G401.6 (cell line): ENCODE data around the gene EML6.

Experiments
- FAIRE-seq: peaks from 2 replicates; lab custom pipeline; 2012; peaks lifted over from hg19 to GRCh38; lab: Jason Lieb, UNC

The EML6 gene

DNA sequence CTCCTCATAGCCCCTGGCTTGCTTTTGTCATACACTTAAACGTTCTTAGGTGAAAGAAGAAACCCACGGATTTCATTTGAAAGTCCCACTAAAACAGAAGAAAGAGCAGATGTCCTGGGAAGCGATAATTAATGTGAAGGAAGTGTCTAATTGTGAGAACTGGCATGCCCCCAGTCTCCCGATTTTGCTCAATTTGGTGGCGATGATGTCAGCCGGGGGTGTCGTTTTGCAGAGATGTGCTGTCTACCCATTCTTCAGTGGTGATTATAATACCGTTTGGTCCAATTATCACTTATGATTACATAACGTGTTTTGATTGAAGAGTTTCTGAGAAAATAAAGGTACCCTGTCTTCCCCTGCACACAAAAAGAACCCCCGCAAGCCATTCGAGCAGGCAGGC is 223.7 kb downstream of the EML6 start:
- no peak for FAIRE-seq

DNA sequence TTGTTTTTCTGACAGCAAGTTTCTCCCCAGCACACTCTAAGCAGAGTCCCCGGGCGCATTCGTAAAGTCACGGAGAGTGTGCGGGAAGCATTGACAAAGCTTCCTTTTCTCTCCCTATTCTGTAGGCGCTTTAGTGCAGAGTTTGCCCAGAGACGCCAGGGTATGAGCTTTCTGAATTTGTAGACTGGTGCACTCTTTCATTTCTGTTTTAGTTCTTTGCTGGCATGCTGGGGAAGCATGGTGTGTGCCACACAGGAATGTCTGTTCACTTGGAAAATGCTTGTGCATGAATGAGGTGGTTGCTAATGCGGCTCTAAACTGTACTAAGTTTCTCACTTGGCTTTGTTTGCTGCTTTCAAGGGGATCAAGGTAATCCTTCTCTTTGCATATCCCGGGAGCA is 224.2 kb downstream of the EML6 start:
- FAIRE-seq, result no peak

DNA sequence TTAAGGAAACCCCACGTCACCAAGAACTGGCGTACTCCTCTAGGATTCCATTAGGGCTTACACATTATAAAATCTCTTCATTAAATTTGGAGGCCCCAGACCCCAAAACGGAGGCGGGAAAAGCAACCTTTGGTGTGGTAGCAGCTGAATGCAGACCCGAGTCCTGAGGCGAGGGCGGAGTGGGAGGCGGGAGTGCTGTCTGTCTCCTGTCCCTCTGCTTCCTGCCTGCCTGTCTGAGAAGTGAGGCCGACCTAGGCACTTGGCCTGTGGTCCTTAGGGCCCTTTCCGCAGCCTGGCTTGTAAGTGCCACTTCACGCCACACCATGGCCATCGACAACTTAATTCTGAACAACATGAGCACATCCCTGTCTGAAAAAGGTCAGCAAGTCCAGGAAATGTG is 224.7 kb downstream of the EML6 start:
- FAIRE-seq, result no peak

DNA sequence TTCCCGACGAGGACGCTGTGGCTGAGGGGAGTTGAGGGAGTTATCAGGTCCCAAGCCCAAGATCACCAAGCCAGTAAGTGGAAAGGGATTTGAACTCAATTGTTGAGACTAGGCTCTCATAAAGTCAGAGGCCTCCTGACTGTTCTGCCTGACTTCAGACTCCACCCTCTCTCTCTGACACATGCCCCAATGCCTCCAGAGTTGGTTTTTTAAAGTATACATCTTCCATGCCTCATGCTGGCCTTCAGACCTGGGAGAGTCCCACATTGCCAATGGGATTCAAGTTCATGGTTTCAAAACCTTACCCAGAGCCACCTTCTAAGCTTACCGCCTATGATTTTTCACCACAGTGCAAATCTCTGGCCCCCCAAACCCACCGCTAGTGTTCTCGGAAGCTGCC is 226.0 kb downstream of the EML6 start:
- FAIRE-seq, result no peak

DNA sequence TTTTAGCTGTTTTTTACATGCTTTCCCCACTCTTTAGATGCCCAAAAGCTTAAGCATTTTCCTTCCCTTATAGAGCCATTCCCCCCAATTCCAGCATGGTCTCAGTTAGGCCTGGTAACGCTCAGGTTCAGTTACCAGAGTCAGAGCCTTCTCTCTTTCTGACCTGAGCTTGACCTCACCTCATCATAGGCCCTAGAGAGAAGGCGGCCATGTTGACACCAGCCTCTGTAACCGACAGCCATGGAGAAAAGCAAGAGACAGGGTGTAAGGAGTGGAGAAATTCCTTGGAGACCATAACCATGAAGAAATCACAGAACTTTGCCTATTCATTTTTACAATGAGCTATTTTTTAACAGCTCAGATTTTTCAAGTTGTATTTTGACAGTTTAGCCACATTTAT is 227.3 kb downstream of the EML6 start:
- FAIRE-seq, result no peak

DNA sequence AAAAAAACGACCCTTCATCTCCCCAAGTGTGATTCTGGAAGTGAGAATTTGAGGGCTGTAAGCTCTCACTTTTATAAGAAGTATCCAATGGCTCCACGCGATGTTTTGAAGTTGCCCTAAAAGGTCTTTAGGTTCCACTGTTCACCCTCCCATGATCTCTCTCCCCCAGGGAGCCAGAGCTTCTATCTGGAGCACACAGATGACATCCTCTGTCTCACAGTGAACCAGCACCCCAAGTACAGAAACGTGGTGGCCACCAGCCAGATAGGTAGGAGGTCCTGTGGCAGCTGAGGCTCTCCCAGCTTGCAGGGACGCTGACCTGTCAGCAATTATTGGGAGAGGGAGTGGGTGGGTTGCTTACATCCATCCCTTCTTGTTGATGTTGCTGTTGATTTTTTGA is 229.0 kb downstream of the EML6 start:
- no peak for FAIRE-seq

DNA sequence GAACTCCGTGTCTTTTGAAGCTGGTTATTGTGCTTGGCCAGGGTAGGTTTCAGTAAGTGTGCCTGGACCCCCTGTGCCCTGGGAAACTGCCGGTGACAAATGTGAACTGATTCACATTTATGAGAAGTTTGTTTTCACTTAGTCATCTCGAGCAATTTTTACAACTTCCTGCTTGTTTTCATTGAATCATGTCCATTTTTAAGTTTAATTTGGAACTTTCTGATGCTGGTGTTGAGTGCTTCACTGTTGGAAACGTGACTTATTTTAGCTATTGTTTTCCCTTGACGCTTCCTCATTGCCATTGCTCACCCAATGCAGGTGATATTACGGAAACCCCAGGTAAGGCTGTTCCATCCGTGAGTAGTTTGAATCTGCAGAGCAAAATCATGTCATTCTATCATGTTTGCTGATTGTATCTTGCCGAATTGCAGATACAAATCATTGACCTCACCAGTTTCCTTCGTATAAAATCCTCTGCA is 229.6 kb downstream of the EML6 start:
- no peak for FAIRE-seq

DNA sequence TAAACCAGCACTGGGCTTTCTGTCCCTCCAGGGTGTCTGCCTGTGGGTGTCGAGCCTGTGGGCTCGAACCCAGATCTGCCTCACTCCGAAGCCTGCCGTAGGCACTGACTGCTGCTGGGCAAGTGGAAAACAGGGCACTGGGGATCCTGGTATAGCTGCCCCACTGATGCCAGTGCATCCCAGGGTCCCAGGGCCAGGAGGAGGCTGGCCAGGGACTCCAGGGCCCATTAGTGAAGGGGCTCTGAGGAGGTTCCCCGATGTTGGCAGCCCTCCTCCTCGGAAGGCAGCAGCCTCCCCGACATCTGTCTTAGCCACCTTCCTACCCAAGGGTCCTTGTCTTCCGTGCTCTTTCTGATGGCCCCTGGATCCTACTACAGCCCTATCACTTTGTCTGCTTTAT is 230.7 kb downstream of the EML6 start:
- FAIRE-seq, result no peak

DNA sequence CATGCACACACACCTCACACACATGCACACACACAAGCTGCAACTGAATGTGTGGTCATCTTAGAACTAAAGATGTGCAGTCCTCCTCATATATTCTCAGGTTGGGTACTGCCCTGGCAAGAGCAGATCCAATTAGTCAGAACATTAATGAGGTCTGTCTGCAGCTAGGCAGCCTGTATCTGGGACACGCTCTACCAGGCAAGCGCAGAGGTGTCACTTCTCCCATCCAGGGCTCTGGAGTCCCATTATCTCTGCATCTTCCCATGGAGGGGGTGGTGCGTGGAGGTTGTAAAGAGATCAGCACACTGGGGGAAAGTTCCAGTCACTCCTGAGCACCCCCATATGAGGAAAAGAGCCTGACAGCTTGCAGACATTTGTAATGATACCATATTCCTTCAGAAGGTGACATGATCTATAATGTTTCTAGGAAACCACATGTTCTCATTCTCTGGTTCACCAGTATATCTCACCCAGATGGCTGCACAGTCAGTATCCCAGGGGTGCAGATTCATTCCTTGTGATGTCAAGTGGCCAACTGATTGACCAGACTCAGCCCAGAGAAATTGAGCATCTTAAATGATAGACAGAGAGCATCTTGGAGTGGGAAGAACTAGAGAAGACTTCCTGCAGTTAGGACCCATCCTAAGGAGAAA is 231.4 kb downstream of the EML6 start:
- FAIRE-seq, result no peak

DNA sequence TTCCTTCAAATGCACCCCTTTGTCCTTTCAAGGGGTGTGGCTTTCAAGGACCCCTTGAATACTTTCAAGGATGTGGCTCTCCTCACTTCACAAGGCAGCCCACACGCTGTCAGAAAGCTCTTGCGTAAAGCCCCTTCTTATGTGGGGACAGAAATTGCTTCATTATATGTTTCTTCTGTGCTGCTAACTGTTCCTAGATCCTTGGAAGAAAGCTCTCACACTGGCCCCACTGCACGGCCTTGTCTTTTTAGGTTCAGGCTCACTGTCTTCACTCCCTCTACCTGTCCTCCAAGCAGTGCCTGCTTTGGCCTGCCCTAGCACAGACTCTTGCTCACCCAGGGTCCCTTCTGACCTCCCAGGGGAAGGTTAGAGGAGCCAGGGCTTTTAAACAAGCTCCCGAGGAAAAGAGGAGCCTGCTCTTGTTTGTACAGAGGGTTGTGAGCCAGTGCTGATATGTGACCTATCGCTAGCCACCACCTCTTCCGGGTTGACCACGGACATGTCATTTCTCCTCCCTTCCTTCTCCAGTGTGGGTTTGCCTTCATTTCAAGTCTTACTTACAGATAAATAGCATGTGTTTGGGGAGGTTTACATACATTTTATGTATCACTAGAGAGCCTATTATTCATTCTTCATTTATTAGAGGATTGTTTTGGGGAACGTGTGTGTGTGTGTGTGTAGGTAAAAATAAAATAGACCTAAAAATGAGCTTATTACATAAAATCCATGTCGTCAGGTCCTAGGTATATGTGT is 232.1 kb downstream of the EML6 start:
- FAIRE-seq, result no peak

DNA sequence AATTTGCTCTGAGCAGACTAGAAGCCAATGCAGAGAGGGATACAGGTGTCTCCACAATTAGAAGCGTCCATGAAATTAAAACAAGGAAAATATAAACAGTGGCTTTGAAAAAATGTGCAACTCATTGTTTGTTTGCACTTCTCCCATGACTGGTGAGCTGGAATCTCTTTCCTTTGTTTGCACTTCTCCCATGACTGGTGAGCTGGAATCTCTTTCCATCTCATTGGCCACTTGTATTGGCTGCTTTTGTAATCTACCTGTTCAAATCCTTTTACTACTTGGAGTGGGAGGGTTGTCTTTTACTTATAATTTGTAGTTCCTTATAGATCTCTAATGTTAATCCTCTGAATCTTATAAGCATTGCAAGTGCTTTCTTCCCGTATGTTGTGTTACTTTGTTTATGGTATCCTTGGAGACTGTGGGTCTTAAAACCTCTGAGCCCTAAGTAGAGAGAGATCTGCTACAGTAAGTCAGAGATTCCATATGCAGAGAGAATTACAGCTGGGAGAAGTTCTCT is 232.7 kb downstream of the EML6 start:
- FAIRE-seq, result no peak

DNA sequence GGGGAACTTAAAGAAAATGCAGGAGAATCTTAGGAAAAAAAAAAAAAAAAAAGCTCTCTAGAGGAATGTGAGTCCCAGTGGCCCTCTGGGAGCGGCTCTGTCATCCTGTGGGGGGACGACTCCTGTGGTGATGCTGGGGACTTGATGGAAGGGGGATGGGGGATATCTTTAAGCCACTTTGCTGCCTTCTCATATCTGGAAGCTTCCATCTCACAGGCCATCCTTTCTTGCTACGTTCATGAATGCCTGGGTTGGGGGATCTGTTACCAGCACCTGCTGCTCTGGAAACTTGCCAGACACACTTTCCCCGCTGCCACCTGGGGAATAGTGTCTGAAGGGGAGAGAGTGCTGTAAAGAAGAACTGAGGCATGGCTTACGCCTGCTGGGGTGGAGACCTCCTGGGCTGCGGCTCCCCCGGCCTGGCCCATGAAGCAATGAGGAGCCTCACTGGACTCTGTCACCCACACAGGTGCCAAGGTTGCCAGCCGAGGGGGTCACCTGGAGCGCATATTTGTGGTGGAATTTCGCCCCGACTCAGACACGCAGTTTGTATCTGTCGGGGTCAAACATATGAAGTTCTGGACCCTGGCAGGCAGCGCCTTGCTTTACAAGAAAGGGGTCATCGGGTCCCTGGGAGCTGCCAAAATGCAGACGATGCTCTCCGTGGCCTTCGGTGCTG is 234.0 kb downstream of the EML6 start:
- no peak for FAIRE-seq

DNA sequence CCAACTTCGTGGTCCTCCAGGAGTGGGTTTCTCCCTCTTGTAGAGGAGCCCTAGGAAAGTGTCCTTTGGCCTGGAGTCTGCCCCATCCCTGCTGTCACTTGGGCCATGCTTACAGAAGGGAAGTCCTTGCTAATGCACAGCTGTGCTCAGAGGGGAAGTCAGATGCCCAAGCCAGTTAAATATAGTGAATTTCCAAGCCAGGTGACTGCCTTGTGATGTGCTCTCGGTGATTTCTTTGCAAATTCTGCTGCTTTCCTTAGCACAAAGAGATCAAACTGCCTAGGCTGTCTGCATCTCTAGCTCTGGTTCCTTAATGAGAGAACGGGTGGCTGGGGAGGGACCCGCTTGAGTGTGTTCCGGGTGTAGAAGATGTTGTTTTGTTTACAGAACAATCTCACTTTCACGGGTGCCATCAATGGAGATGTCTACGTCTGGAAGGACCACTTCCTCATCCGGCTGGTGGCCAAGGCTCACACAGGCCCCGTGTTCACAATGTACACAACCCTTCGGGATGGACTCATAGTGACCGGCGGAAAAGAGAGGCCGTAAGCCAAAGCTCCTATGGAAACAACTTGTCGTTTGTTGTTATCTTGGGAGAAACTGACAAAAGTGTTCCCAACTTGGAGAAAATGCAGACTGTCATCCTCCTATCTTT is 235.4 kb downstream of the EML6 start:
- no peak for FAIRE-seq

DNA sequence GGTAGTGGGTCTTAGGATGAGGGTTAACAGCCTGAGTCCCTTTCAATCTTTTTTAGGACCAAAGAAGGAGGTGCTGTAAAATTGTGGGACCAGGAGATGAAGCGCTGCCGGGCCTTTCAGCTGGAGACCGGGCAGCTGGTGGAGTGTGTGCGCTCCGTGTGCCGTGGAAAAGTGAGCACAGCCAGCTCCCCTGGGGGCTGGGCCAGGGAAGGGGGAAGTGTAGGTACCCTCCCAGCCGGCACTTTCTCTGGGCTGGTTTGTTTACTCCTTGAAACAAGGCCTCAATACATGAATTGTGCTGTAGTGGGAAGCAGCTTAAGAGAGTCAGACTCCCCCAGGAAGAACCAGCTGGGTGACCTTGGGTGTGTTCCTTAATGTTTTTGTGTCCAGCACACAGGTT is 236.7 kb downstream of the EML6 start:
- FAIRE-seq, result no peak

DNA sequence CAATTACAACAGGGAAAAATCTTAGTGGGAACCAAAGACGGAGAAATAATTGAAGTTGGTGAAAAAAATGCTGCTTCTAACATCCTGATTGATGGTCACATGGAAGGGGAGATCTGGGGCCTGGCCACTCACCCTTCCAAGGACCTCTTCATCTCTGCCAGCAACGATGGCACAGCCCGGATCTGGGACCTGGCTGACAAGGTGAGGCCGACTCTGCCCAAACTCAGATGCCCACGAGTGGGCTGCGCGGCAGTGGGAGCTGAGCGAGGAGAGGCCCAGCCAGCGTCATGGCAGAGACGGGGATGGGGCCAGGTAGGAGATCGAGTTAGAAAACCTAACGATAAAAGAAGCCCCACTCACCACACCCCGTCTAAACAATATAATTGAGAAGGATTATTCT is 239.0 kb downstream of the EML6 start:
- no peak for FAIRE-seq

DNA sequence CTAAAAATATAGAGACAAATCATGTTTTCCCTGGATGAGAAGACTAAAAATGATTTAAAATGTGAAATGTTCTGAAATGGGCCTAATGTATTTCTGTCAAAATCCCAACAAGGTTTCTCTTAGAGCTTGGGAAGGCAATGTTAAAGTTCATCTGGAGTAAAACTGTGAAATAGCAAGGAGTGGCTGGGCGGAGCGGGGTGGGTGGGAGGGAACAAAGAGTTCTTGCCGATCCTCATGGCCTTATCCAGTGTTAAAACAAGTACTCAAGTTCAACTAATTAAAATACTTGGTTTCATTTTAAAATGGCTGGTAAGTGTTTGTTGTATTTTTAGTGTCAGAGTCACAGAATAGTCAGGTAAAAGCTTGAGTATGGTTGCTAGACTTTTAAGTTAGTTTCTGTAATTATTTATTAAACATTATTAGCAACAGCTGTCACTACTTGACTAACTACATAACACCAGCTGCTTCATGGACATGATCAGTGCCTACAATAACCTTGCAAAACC is 239.5 kb downstream of the EML6 start:
- FAIRE-seq, result no peak

DNA sequence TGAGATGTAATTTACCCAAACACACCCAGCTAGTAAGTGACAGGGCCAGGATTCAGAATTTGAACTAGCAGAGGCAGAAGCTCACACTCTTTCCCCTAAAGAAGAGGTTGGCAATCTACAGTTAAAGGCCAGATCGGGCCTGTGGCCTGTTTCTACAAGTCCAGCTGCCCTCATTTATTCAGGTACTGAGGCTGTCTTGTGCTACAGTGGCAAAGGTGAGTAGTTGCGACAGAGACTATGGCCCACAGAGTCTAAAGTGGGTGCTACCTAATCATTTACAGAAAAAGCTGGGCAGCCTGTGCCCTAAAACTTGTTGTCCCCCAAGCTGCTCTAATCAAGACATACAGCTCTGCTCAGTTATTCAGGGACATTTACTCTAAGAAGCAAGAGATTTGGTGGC is 240.0 kb downstream of the EML6 start:
- FAIRE-seq, result no peak

DNA sequence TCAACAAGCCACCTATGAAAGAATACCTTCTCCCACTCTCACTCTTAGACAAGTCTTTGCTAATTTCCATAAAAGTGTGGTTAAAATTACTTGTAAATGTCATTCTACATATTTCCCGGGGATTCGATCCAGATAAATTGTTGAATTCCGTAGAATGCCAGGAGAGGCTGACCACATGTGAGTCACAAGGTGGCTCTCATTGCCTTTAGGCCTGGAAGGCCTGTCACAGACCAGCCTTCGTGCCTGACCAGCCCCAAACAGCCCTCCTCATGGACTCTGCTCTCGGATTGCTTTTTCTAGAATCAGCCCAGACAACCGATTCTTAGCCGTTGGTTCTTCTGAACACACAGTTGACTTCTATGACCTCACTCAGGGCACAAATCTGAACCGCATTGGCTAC is 240.8 kb downstream of the EML6 start:
- no peak for FAIRE-seq

DNA sequence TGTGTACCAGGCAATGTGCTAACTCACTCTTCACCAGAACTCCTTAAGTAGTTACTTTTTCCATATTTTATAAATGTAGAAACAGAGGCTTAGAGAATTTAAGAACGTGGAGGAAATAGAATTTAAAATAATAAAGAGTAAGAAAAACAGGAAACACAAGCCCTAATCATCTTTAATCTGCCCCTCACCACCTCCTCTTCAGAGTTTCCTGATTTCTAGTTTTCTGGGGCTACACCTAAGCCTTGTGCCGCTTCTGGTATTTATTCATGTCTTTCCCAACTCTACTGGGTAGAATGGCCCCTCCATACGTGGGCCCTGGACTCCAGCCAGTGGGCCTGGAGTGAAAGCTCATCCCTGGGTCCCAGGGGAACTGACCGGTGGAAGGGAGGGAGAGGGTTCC is 241.4 kb downstream of the EML6 start:
- FAIRE-seq, result no peak

DNA sequence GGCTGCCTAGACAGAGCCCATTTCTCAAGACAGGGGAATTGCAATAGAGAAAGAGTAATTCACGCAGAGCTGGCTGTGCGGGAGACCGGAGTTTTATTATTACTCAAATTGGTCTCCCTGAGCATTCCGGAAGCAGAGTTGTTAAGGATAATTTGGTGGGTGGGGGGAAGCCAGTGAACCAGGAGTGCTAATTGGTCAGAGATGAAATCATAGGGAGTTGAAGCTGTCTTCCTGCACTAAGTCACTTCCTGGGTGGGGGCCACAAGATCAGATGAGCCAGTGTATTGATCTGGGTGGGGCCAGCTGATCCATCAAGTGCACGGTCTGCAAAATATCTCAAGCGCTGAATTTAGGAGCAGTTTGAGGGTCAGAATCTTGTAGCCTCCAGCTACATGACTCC is 242.0 kb downstream of the EML6 start:
- FAIRE-seq, result no peak

DNA sequence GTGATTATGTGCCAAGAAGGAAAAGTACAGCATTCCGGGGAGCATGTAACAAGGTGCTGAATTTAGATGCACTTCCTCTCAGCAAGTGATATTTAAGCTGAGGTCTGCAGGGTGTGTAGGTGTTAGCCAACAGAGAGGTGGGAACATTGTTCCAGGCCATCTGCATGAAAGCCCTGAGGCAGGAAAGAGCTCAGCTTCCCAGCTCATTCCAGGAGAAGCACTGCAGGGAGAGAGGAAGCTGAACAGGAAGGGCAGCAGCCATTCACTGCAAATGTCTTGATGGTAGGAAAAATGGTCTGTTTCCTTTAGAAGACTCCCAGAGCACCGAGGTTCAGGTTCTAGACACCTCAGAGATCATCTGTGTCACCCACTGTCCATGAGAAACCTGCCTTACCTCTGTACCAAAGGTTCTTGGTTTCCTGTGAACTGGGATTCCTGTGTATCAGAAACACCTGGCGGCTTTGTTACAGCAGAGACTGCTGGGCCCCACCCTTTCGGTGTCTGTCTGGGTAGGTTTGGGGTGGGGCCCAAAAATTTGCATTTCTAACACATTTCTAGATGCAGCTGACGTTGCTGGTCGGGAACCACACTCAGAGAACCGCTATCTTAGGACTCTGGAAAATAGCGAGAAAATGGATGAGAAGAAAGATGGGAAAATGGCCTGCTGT is 242.8 kb downstream of the EML6 start:
- FAIRE-seq, result no peak

DNA sequence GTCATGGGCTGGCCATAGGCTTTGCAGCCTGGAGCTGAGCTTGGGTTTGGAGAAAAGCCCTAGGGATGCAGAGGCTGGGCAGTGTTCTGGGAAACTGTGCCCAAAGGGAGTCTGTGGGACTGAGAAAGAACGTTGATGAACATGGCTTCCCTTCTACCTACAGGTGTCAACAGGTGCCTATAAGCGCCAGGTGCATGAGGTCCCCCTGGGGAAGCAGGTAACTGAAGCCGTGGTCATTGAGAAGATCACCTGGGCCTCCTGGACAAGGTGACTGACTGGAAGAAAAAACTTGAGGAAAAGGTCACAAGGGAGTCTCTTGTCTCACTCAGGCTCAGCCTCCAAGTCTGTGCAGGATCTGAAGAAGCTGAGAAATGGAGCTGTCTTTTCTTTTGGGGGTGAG is 243.4 kb downstream of the EML6 start:
- FAIRE-seq, result no peak
